ENCODE results near the gene HSPA1B.

GRCh38 chr6:31826793-31827285, 699 bp upstream of the HSPA1B start:
- TF ChIP-seq CTCF (IDR thresholded peaks at IDR 0.05; ENCODE audit: insufficient read depth, low read length) (no peak), REST (IDR thresholded peaks at IDR 0.05; ENCODE audit: insufficient replicate concordance, low read depth) (no peak), POLR2AphosphoS5 (IDR thresholded peaks at IDR 0.05; ENCODE audit: low read depth) (no peak; the same call in 1 of the 2 replicates), GABPA (IDR thresholded peaks at IDR 0.05; ENCODE audit: low read depth) (no peak), SPI1 (IDR thresholded peaks at IDR 0.05; ENCODE audit: borderline replicate concordance, low read depth) (no peak)
